GM19193 (cell line): ENCODE data around the gene HK1.

Source experiments
- POLR2A ChIP-seq: IDR thresholded peaks from 4 replicates; pipeline ENCODE4 v1.6.1; 2011; ENCODE audit not compliant: insufficient read depth, insufficient read length; ENCODE audit errors: extremely low read depth

HK1 gene

DNA sequence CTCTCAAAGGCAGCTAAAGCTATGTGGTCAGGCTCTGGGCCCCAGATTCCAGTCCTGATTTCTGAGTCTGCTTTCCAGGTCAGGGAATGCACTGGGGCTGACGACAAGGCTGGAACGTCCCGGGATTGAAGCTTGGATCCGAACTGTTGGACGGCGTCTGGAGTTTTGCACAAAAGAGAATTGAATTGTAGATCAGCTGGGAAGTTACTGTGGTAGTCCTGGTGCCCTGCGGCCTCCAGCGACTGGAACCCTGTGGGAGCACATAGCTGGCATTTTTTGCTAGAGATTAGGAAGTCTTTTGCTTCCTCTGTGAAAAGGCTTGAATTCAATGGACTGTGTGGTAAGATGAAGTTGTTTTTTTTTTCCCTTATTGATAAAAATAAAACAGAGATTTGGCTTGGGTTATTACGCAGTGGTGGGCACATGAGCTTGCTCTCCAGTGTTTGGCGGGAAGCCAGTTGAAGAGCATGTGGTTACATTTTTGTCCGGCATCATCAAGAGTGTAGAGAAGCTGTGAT, at the start of gene HK1:
HK1 (plus strand) TSS at position 51 of the 518 bp plus-strand sequence.
- no peak for TF ChIP-seq POLR2A

DNA sequence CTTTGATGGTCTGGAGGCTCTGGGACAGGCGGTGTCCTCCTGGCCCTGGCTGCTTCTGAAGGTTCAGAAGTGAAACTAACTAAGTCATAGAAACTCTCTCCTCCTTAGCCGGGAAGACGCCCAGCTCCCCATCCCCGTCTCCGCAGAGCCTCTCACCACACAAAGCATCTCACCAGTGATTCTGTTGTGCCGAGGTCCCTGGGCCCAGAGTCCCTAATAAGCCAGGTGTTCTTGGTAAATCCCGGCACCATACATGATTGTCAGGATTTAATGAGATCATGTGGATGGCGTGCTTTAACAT, 48.7 kb upstream of the HK1 start:
- TF ChIP-seq POLR2A, result no peak

DNA sequence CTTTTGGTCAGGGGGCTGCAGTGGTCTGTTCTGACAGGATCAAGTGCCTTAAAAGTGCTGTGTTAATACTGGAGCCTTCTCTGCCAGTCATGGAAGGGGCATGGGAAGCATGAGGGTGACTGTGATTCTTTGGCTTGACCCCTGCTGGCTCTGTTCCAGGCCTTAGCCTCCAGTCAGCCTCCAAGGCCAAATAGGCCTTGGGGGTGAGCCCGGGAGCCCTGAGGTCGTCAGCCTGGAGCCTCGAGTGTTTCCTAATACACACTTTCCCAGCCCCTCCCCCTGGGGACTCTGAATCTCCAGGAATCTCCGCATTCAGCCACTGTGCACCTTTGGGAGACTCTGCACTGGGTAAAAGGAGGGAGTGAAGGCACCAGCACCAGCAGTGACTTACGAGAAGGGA, 48.2 kb upstream of the HK1 start:
- no peak for TF ChIP-seq POLR2A

DNA sequence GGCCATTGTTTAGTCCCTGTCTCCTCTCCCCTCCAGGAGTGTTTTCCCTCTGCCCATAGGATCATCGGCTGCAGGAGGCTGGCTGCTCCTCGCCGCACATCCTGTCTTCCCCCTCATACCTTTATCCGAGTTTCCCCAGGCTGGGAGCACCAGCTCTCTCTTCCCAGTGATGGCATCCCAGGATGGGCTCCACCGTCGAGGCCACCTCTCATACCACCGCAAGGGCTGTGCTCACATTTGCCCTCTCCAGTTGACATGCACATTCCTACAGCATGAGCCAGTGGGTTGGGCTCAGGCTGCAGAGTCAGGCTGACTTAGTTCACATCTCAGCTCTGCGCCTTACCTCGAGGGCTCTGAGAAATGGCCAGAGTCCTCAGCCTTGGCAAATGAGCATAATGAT, 46.0 kb upstream of the HK1 start:
- TF ChIP-seq POLR2A, result no peak

DNA sequence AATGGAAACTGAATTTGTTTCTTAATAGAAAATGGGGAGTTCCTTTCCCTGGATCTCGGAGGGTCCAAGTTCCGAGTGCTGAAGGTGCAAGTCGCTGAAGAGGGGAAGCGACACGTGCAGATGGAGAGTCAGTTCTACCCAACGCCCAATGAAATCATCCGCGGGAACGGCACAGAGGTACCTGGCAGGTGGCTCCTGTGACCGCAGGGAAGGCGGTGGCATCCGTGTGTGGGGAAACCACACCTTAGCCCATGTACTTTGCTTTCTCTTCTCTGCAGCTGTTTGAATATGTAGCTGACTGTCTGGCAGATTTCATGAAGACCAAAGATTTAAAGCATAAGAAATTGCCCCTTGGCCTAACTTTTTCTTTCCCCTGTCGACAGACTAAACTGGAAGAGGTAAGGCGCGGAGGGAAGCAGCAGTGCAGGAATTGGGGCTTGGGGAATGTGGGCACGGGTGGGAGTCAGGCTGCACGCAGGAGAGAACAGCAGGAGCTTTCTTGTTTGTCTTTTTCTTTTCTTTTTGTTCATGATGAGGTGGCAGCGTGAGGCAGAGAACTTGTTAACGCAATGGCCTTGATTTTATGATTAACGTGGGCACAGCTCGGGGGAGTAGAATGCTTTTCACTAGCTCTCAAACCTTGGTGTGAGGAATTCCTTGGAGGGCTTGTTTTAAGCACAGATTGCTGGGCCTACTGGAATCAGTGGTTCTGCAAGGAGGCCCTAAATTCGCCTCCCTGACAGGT, 45.4 kb upstream of the HK1 start:
- TF ChIP-seq POLR2A, result no peak

DNA sequence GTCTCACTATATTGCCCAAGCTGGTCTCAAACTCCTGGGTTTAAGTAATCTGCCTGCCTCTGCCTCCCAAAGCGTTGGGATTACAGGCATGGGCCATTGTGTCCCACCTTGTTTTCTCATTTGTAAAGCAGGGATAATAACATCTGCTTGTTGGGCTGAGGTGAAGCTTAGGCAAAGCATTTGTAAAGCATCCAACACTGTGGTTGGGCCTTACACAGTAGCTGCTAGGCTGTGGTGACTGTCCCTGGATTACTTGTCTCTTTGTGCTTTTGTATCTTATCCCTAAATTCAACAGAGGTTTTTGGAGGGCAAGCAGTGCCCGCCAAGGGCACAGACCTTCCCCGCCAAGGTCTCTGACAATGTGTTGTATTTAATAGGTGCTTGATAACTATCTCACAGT, 43.8 kb upstream of the HK1 start:
- no peak for TF ChIP-seq POLR2A

DNA sequence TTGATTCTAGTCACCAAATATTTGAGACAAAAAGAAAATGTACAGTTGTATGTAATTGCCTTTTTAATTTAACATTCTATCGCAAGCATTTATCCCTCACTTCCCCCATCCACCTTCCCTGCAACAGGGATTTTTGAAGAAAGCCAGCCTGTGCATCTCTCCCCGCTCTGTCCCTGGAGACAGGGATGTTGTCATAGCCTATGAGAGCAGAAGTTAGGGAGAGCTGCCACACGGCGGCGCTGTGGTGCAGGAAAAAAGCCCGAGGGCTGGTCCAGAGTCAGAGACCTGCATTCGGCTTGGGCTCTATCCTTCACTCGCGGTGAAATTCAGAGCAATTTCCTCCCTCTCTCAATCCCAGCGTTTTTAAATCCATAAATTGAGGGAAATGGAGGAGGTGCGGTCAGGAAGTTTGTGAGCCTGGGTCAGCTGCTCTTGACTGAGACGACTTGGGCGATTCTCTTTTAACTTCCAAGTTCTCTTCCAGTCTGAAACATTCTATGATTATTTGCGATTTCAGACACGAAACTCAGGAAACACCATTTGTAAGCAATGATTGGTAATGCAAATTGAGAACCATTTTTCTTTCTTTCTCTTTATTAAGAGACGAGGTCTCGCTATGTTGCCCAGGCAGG, 40.7 kb upstream of the HK1 start:
- no peak for TF ChIP-seq POLR2A

DNA sequence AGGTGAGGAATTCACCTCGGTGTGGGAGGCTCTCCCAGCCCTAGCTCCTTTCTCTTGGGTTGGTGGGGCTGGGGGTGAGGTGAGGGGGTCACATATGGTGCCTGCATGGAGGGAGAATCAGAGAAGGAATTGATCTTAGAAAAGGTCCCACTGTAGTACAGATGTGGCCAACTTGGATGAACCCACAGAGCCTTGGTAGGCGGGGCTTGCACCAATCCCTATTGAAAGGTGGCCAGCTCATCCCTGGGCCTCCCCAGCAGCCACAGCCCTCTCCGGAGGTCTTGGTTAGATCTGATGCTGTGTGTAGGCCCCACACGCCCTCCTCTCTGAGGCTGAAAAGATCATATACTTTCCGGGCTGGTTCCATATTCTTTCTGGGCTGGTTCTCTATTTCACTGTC, 39.2 kb upstream of the HK1 start:
- no peak for TF ChIP-seq POLR2A

DNA sequence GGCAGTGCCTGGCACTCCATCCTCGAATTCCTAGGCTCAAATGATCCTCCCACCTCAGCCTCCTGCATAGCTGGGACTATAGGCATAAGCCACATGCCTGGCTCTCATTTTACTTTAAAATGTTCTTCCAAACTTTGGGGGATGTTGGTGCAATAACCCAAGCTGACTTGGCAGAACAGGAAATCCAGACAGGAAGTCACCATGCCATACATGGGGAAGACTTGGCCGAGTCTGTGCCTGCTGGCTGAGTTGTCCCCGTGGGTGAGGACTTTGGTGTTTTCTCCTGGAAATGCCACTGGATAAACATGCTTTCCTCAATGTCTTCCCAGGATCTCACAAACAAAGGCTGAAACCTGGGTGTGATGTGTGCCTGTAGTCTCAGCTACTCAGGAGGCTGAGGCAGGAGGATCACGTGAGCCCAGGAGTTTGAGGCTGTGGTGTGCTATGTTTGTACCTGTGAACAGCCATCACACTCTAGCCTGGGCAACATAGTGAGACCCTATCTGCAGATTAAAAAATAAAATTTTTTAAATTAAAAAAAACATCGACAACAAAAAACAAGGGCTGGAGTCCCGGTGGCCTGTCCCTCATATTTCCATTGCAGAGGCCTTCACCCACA, 38.4 kb upstream of the HK1 start:
- no peak for TF ChIP-seq POLR2A

DNA sequence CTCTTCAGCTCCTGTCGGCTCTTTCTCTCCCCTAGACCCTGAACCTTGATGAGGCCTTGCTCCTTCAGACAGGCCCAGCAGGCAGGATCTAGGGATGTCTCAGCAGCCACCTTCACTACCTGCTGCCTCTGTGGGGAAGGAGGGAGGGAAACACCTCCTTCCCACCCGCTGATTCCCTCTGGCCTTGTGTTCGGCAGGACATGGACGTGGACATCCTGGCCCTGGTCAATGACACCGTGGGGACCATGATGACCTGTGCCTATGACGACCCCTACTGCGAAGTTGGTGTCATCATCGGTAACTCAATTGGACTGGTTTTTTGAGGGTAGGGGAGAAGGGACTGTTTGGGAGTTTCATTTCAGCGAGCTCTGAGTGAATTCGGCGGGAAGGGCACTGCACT, 37.8 kb upstream of the HK1 start:
- no peak for TF ChIP-seq POLR2A

DNA sequence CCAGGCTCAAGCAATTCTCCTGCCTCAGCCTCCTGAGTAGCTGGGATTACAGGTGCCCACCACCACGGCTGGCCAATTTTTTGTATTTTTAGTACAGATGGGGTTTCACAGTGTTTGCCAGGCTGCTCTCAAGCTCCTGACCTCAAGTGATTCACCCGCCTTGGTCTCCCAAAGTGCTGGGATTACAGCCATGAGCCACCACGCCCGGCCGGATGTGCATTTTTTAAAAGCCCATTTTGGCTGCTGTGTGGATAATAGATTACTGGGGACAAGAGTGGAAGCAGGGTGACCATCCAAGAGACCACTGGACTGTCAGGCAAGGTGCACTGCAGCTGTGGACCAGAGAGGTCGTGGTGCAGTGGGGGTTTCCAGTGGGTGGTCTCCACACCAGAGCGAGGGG, 36.7 kb upstream of the HK1 start:
- no peak for TF ChIP-seq POLR2A

DNA sequence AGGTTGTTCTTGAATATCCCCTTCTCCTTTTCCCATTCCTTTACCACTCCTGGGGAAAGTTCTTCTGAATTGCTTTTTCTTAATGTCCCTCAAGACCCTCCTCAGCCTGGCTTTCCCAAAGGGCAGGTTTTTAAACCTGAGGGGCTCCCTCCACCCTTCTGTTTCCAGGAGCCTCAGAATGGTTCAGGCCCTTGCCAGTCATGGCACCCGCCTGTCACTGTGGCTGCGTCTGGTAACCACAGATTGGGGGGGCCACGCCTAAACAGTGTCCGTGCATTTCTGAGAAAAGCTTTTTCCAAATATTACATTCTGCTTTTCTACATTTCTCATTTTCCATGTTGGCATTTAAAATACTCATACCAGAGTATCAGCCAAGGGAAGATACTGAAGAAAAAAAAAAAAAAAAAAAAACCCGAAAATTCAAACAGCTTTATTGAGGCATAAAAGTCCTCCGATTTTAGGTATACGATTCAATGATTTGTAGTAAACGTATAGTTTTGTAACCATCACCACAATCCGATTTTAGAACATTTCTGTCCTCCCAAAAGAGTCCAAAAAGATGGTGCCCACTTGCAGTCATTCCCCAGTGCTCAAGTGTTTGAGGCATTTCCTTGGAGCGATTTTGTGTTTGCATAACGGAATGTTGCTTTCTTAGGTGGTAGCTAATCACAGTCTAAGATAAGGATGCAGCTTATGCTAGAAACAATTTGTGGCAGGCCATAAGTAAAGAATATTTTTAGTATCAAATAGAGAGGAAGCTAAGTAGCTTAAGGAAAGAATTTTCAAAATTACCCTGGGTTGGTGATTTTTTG, 36.0 kb upstream of the HK1 start:
- TF ChIP-seq POLR2A, result no peak

DNA sequence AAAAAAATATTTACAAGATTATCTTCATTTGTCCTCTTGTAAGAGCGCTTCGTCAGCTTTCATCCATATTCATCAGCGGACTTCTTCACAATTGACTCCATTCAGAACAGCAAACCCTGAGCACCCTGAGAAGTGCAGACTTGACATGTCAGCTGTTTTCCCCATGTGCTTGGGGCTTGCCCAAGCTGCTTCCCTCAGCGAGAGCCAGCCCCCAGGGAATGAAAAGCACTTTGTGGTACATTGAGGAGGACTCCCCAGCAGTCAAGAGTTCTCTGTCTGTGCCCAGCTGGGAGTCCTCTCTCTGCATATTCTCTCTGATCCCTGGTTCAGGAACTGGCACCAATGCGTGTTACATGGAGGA, 35.5 kb upstream of the HK1 start:
- no peak for TF ChIP-seq POLR2A

DNA sequence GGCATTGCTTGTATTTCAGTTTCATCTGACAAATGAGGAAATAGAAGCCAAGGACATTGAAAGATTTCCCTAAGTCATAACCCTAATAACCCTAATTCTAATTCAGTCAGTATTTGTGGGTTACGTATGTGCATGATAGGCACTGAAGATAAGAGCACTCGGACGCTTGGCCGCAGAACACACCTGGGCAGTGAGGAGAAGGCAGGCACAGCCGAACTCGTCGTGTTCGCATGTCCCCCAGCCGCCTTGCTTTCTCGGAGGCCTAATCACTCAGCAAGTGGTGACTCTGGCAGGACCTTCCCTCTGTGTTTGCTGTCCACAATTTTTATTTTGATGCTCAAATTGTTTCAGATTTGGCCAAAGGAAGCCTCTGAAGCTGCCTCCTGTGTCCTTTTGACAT, 34.5 kb upstream of the HK1 start:
- TF ChIP-seq POLR2A, result no peak

DNA sequence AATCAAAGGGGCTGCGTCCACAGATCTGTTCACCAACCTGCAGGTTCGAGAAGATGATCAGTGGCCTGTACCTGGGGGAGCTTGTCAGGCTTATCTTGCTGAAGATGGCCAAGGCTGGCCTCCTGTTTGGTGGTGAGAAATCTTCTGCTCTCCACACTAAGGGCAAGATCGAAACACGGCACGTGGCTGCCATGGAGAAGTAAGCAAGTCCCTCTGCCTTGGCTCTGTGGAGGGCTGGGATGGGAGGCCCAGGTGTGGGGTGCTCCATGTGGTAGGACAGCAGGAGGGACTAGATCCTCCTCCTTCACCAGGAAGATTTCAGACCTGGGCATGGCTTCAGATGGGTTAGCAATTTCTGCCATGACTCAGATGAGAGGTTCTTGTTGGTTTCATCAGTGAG, 32.3 kb upstream of the HK1 start:
- TF ChIP-seq POLR2A, result no peak
